ENCODE results near the gene IQCF2. TPM values are rescaled to one million over a fixed set of nuclear protein-coding genes. Genes with fewer than 3 reads are reported as not detected.

Gene IQCF2
- total RNA-seq, 2 experiments from 2014 or later, result not detected

DNA sequence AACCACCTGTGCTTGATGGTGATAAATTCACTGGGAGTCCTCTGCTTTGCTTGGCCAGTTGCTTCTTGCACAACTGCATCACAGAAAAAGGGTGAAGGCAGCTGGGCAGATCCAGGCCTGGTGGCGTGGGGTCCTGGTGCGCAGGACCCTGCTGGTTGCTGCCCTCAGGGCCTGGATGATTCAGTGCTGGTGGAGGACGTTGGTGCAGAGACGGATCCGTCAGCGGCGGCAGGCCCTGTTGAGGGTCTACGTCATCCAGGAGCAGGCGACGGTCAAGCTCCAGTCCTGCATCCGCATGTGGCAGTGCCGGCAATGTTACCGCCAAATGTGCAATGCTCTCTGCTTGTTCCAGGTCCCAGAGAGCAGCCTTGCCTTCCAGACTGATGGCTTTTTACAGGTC is 31.1 kb upstream of the IQCF2 start:
- no peaks in the 10 kb centered on the region for H4K20me1 ChIP-seq (ENCODE audit: insufficient read depth, low read length)
- no peak overlapping the region for H2AFZ ChIP-seq (ENCODE audit: low read length)
- H3K9me2 ChIP-seq (ENCODE audit: insufficient read depth, low read length), result no peaks in the 10 kb centered on the region
- ChIA-PET CTCF (ENCODE audit: unreplicated experiment) (no interaction called here), POLR2A (no interaction called here)
- H3K4me1 ChIP-seq (ENCODE audit: insufficient read depth, low read length, poor library complexity, severe bottlenecking), result no peaks in the 10 kb centered on the region
- DNase-seq (ENCODE audit: low spot score), result no peak
- TF ChIP-seq EZH2phosphoT487 (IDR thresholded peaks at IDR 0.05; ENCODE audit: borderline replicate concordance, low read depth, low read length), result no peak
- TF ChIP-seq, protein P1, sequence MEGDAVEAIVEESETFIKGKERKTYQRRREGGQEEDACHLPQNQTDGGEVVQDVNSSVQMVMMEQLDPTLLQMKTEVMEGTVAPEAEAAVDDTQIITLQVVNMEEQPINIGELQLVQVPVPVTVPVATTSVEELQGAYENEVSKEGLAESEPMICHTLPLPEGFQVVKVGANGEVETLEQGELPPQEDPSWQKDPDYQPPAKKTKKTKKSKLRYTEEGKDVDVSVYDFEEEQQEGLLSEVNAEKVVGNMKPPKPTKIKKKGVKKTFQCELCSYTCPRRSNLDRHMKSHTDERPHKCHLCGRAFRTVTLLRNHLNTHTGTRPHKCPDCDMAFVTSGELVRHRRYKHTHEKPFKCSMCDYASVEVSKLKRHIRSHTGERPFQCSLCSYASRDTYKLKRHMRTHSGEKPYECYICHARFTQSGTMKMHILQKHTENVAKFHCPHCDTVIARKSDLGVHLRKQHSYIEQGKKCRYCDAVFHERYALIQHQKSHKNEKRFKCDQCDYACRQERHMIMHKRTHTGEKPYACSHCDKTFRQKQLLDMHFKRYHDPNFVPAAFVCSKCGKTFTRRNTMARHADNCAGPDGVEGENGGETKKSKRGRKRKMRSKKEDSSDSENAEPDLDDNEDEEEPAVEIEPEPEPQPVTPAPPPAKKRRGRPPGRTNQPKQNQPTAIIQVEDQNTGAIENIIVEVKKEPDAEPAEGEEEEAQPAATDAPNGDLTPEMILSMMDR (conservative IDR thresholded peaks at IDR 0.05; ENCODE audit: low read length), result no peak
- no peak overlapping the region for H3K4me3 ChIP-seq (ENCODE audit: low read depth, low read length, poor library complexity, severe bottlenecking)
- no peaks in the 10 kb centered on the region for H3K79me2 ChIP-seq (ENCODE audit: insufficient read depth, low read depth, low read length)
- intact Hi-C loops (cut with micrococcal nuclease; ENCODE audit: unreplicated experiment), result no loop called here
- BruUV-seq (replicated peaks), result no TSS peak
- no peaks in the 10 kb centered on the region for H3K9me3 ChIP-seq (ENCODE audit: low read length)
- no peaks in the 10 kb centered on the region for H3K36me3 ChIP-seq (ENCODE audit: insufficient read depth, low read length)
- H3K4me2 ChIP-seq (ENCODE audit: low read length), result no peak overlapping the region
- no peak overlapping the region for H3K27ac ChIP-seq (ENCODE audit: low read depth, low read length, poor library complexity, severe bottlenecking)

DNA sequence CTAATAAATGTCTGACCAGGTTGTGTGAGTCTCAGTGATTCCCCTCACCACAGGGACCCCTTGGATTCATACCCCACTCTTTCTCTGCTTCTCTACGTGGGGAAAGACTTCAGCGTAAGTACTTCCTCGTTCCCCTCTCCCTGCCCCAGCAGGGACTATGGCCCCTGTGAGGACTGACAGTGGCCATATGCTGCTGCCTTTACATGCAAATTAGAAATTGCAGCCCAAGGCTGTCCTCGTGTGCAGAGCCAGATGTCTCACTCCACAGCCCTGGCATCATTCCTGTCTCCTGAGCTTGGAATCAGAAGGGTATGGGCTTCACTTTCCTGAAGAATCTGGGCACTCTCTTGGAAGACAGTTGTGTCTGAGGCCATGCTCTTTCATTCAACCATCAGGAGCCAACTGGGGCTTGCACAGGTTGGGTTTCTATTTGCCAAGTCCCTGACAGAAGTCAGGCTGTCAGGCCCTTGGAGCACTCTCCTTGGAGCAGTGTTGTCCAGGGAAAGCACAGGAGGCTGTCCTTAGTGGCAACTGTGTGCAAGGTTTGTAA is 30.5 kb upstream of the IQCF2 start:
- H3K4me1 ChIP-seq (ENCODE audit: insufficient read depth, low read length, poor library complexity, severe bottlenecking), result no peaks in the 10 kb centered on the region
- no peak overlapping the region for H3K4me3 ChIP-seq (ENCODE audit: low read depth, low read length, poor library complexity, severe bottlenecking)
- H3K4me2 ChIP-seq (ENCODE audit: low read length), result no peak overlapping the region
- H3K9me2 ChIP-seq (ENCODE audit: insufficient read depth, low read length), result no peaks in the 10 kb centered on the region
- TF ChIP-seq, protein P1 (conservative IDR thresholded peaks at IDR 0.05; ENCODE audit: low read length), result no peak
- ChIA-PET POLR2A (no interaction called here), CTCF (ENCODE audit: unreplicated experiment) (no interaction called here)
- no peak overlapping the region for H2AFZ ChIP-seq (ENCODE audit: low read length)
- H3K27ac ChIP-seq (ENCODE audit: low read depth, low read length, poor library complexity, severe bottlenecking), result no peak overlapping the region
- no peaks in the 10 kb centered on the region for H3K9me3 ChIP-seq (ENCODE audit: low read length)
- intact Hi-C loops (cut with micrococcal nuclease; ENCODE audit: unreplicated experiment), result no loop called here
- H3K79me2 ChIP-seq (ENCODE audit: insufficient read depth, low read depth, low read length), result no peaks in the 10 kb centered on the region
- H3K36me3 ChIP-seq (ENCODE audit: insufficient read depth, low read length), result no peaks in the 10 kb centered on the region
- no peak for DNase-seq (ENCODE audit: low spot score)
- no peaks in the 10 kb centered on the region for H4K20me1 ChIP-seq (ENCODE audit: insufficient read depth, low read length)
- BruUV-seq (replicated peaks), result no TSS peak

DNA sequence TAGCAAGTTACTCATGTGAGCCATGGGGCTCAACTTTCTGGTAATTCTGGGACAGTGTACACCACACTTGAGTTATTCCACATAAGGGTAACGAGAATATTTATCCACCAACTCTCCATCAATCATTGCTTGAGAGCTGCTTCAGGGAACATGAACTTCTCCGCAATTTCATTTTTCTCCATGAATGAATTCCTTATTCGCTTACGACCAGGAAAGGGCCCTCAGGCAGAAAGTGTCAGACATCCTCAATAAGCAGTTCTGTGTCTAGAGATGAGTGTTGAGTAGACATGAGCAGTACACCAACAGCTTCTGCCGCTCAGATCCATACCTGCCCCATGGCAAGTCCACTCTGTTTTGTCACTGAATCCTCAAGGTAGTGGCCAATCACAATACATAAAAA is 24.8 kb upstream of the IQCF2 start:
- no peaks in the 10 kb centered on the region for H3K4me1 ChIP-seq (ENCODE audit: insufficient read depth, low read length, poor library complexity, severe bottlenecking)
- H3K36me3 ChIP-seq (ENCODE audit: insufficient read depth, low read length), result no peaks in the 10 kb centered on the region
- H3K4me2 ChIP-seq (ENCODE audit: low read length), result no peak overlapping the region
- no peak overlapping the region for H2AFZ ChIP-seq (ENCODE audit: low read length)
- no peak overlapping the region for H3K4me3 ChIP-seq (ENCODE audit: low read depth, low read length, poor library complexity, severe bottlenecking)
- no peaks in the 10 kb centered on the region for H3K9me3 ChIP-seq (ENCODE audit: low read length)
- H4K20me1 ChIP-seq (ENCODE audit: insufficient read depth, low read length), result no peaks in the 10 kb centered on the region
- H3K27ac ChIP-seq (ENCODE audit: low read depth, low read length, poor library complexity, severe bottlenecking), result no peak overlapping the region
- TF ChIP-seq EZH2phosphoT487 (IDR thresholded peaks at IDR 0.05; ENCODE audit: borderline replicate concordance, low read depth, low read length), result no peak
- TF ChIP-seq, protein P1 (conservative IDR thresholded peaks at IDR 0.05; ENCODE audit: low read length), result no peak
- intact Hi-C loops (cut with micrococcal nuclease; ENCODE audit: unreplicated experiment), result no loop called here
- no peaks in the 10 kb centered on the region for H3K9me2 ChIP-seq (ENCODE audit: insufficient read depth, low read length)
- H3K79me2 ChIP-seq (ENCODE audit: insufficient read depth, low read depth, low read length), result no peaks in the 10 kb centered on the region
- no peak for DNase-seq (ENCODE audit: low spot score)
- POLR2A ChIA-PET, result no interaction called here
- CTCF ChIA-PET (ENCODE audit: unreplicated experiment), result no interaction called here
- BruUV-seq (replicated peaks), result no TSS peak
